Measurements from ENCODE around the gene GLOD5.

GLOD5 gene

GRCh38 chrX:48715876-48716502, 45.6 kb upstream of the GLOD5 start:
- Histone ChIP-seq H3K36me3 (ENCODE audit: low read depth) (no peaks in the 10 kb centered on the region), H3K27me3 (ENCODE audit: insufficient read depth, poor library complexity, severe bottlenecking) (no peaks in the 10 kb centered on the region), H3K4me1 (ENCODE audit: insufficient read depth, poor library complexity, severe bottlenecking) (no peaks in the 10 kb centered on the region), H3K4me3 (ENCODE audit: severe bottlenecking) (no peak overlapping the region), H3K9me3 (ENCODE audit: severe bottlenecking) (no peaks in the 10 kb centered on the region), H3K27ac (ENCODE audit: poor library complexity, severe bottlenecking) (no peak overlapping the region)
- no peak for DNase-seq (ENCODE audit: low spot score)
- no peak for ATAC-seq (ENCODE audit: low read depth)
- TF ChIP-seq CTCF (IDR thresholded peaks at IDR 0.05; ENCODE audit: poor library complexity, severe bottlenecking), result no peak

- DNase-seq (ENCODE audit: low spot score) (no peak), ATAC-seq (ENCODE audit: low read depth) (no peak)
- TF ChIP-seq CTCF (IDR thresholded peaks at IDR 0.05; ENCODE audit: poor library complexity, severe bottlenecking), result no peak
- Histone ChIP-seq H3K36me3 (ENCODE audit: low read depth) (no peaks in the 10 kb centered on the region), H3K4me1 (ENCODE audit: insufficient read depth, poor library complexity, severe bottlenecking) (no peaks in the 10 kb centered on the region), H3K27me3 (ENCODE audit: insufficient read depth, poor library complexity, severe bottlenecking) (no peaks in the 10 kb centered on the region), H3K27ac (ENCODE audit: poor library complexity, severe bottlenecking) (no peak overlapping the region), H3K9me3 (ENCODE audit: severe bottlenecking) (no peaks in the 10 kb centered on the region), H3K4me3 (ENCODE audit: severe bottlenecking) (no peak overlapping the region)
Observed at GRCh38 chrX:48719958-48720357, 41.6 kb upstream of the GLOD5 start.

- H3K36me3 ChIP-seq (ENCODE audit: low read depth), result no peaks in the 10 kb centered on the region
- DNase-seq (ENCODE audit: low spot score), result no peak
Observed at GRCh38 chrX:48720577-48721250, 40.8 kb upstream of the GLOD5 start.

GRCh38 chrX:48721916-48722315, 39.6 kb upstream of the GLOD5 start:
- no peaks in the 10 kb centered on the region for H3K27me3 ChIP-seq (ENCODE audit: insufficient read depth, poor library complexity, severe bottlenecking)
- no peak for ATAC-seq (ENCODE audit: low read depth)
- DNase-seq (ENCODE audit: low spot score), result no peak
- no peaks in the 10 kb centered on the region for H3K36me3 ChIP-seq (ENCODE audit: low read depth)
- no peak overlapping the region for H3K27ac ChIP-seq (ENCODE audit: poor library complexity, severe bottlenecking)
- H3K4me1 ChIP-seq (ENCODE audit: insufficient read depth, poor library complexity, severe bottlenecking), result no peaks in the 10 kb centered on the region
- no peak for TF ChIP-seq CTCF (IDR thresholded peaks at IDR 0.05; ENCODE audit: poor library complexity, severe bottlenecking)
- H3K9me3 ChIP-seq (ENCODE audit: severe bottlenecking), result no peaks in the 10 kb centered on the region
- H3K4me3 ChIP-seq (ENCODE audit: severe bottlenecking), result no peak overlapping the region

More at GRCh38 chrX:48720577-48721250, 40.8 kb upstream of the GLOD5 start:
- no peaks in the 10 kb centered on the region for H3K4me1 ChIP-seq (ENCODE audit: insufficient read depth, poor library complexity, severe bottlenecking)
- no peaks in the 10 kb centered on the region for H3K27me3 ChIP-seq (ENCODE audit: insufficient read depth, poor library complexity, severe bottlenecking)
- no peak for TF ChIP-seq CTCF (IDR thresholded peaks at IDR 0.05; ENCODE audit: poor library complexity, severe bottlenecking)
- no peak overlapping the region for H3K4me3 ChIP-seq (ENCODE audit: severe bottlenecking)
- H3K9me3 ChIP-seq (ENCODE audit: severe bottlenecking), result no peaks in the 10 kb centered on the region
- no peak for ATAC-seq (ENCODE audit: low read depth)
- no peak overlapping the region for H3K27ac ChIP-seq (ENCODE audit: poor library complexity, severe bottlenecking)

GRCh38 chrX:48726596-48726995, 35.0 kb upstream of the GLOD5 start:
- DNase-seq (ENCODE audit: low spot score), result no peak
- Histone ChIP-seq H3K36me3 (ENCODE audit: low read depth) (no peaks in the 10 kb centered on the region), H3K9me3 (ENCODE audit: severe bottlenecking) (no peaks in the 10 kb centered on the region), H3K4me1 (ENCODE audit: insufficient read depth, poor library complexity, severe bottlenecking) (no peaks in the 10 kb centered on the region), H3K27ac (ENCODE audit: poor library complexity, severe bottlenecking) (no peak overlapping the region), H3K27me3 (ENCODE audit: insufficient read depth, poor library complexity, severe bottlenecking) (no peaks in the 10 kb centered on the region), H3K4me3 (ENCODE audit: severe bottlenecking) (no peak overlapping the region)
- ATAC-seq (ENCODE audit: low read depth), result no peak
- TF ChIP-seq CTCF (IDR thresholded peaks at IDR 0.05; ENCODE audit: poor library complexity, severe bottlenecking), result no peak
